Sigmoid colon (tissue), 4 donors: Measurements from ENCODE around the gene TOR2A.

ENCODE experiments used
- EP300 ChIP-seq, 4 donors: sonication (generic); formaldehyde crosslinking; IDR thresholded peaks; one replicate each; pipeline ENCODE4 v1.6.1; 2017; ENCODE audit warnings: antibody characterized with exemption in 4 of 4
- POLR2A ChIP-seq, 2 donors: fragments of 450-650 bp; IDR thresholded peaks; one replicate each; pipeline ENCODE4 v1.6.1; 2016; ENCODE audit warnings: antibody characterized with exemption in 2 of 2, mild to moderate bottlenecking in 2 of 2, moderate library complexity in 2 of 2
- POLR2AphosphoS5 ChIP-seq, 4 donors: sonication (generic); formaldehyde crosslinking; IDR thresholded peaks; one replicate each; pipeline ENCODE4 v1.6.1; 2017; ENCODE audit warnings: antibody characterized with exemption in 4 of 4
- TF ChIP-seq, protein P1 (sequence below), 4 experiments: fragments of 450-650 bp in 3 of 4; fragments of 200-600 bp in 1 of 4; IDR thresholded peaks; one replicate each; pipeline ENCODE4 v1.5.1; 2016 to 2019; ENCODE audit warnings: antibody characterized with exemption in 4 of 4, mild to moderate bottlenecking in 3 of 4, moderate library complexity in 2 of 4

DNA sequence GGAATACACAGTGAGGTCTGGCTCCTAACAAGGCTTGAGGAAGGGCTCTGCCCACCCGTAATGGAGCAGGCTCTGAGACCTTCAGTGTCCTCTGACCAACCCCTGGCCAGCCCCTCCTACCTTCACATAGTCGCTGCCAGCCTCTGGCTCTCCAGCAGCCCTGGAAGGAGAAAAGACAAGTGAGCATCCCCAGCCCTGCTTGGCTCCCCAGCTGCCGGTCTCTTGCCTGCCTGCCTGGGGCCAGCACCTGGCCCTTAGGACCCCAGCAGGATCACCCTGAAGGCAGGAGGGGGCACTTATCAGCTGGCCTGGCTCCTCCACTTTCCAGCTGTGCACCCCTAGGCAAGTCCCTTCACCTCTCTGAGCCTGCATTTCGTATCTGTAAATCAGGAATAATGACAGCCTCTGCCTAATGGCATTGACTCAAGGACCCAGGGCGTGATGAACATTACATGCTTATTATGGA is 26.4 kb upstream of the TOR2A start:
- TF ChIP-seq, protein P1, sequence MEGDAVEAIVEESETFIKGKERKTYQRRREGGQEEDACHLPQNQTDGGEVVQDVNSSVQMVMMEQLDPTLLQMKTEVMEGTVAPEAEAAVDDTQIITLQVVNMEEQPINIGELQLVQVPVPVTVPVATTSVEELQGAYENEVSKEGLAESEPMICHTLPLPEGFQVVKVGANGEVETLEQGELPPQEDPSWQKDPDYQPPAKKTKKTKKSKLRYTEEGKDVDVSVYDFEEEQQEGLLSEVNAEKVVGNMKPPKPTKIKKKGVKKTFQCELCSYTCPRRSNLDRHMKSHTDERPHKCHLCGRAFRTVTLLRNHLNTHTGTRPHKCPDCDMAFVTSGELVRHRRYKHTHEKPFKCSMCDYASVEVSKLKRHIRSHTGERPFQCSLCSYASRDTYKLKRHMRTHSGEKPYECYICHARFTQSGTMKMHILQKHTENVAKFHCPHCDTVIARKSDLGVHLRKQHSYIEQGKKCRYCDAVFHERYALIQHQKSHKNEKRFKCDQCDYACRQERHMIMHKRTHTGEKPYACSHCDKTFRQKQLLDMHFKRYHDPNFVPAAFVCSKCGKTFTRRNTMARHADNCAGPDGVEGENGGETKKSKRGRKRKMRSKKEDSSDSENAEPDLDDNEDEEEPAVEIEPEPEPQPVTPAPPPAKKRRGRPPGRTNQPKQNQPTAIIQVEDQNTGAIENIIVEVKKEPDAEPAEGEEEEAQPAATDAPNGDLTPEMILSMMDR (IDR thresholded peaks at IDR 0.05): no peak
- TF ChIP-seq POLR2A (IDR thresholded peaks at IDR 0.05) (no peak), POLR2AphosphoS5 (IDR thresholded peaks at IDR 0.05) (no peak), EP300 (IDR thresholded peaks at IDR 0.05) (no peak)
